HAP-1 (cell line): ENCODE data around the gene LGALSL.
A peak's percentile ranks its signal among the peaks of the same experiment; 100 is the strongest.

Source experiments
- DNase-seq, 2 experiments: peaks; one replicate each; pipeline ENCODE4 v3.0.0-alpha.2; 2016 to 2020; ENCODE audit warnings: low spot score in 2 of 2
- H3K27me3 ChIP-seq: fragments of 250-450 bp; sonication (Bioruptor Pico); 2 replicates; pipeline ENCODE4 v1.5.1; 2020; ENCODE audit warnings: low read depth, mild to moderate bottlenecking, moderate library complexity
- H3K36me3 ChIP-seq: fragments of 250-450 bp; sonication (Bioruptor Pico); replicated peaks from 2 replicates; pipeline ENCODE4 v1.5.1; 2020; ENCODE audit warnings: mild to moderate bottlenecking
- H3K4me1 ChIP-seq: fragments of 250-450 bp; sonication (Bioruptor Pico); 2 replicates; pipeline ENCODE4 v1.5.1; 2020; ENCODE audit warnings: mild to moderate bottlenecking
- H3K4me3 ChIP-seq: fragments of 250-450 bp; sonication (Bioruptor Pico); 2 replicates; pipeline ENCODE4 v1.5.1; 2020; ENCODE audit warnings: mild to moderate bottlenecking, moderate library complexity
- H3K9me3 ChIP-seq: fragments of 250-450 bp; sonication (Bioruptor Pico); 2 replicates; pipeline ENCODE4 v1.5.1; 2020; ENCODE audit warnings: mild to moderate bottlenecking, moderate library complexity
- in situ Hi-C: fragments of 300-500 bp; cut with MboI; formaldehyde crosslinking; loops from 3 replicates; pipeline ENCODE4 v1.14.3; 2020; ENCODE audit warnings: low sequenced_read_pairs, inconsistent platforms, mixed read lengths

LGALSL gene

DNA sequence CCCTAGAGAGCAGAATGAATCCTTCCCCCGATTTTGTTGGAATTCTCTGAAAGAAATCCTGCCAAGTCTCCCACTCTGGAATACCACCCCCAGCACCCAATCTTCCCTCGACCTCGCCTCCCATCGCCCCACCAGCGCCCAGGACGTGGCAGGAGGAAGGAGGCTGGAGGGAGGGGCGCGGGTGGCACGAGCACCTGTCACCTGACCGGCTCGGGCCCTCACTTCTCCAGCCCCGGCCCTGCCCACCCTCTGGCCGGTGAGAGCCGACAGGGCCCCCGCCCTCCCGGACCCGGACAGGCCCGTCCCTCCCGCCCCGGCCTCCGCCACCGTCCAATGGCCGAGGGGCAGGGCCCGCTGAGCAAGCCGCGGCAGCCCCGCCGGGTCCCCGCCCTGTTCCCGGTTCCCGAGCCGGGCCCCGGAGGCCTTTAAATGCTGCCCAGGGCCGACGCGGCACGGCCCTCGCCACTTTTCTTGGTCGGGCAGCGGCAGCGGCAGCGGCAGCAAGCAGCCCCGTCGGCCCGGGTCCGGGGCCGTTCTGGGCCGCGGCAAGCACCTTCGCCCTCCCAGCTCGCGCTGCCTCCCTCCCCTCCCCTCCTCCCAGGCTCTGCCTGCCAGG is at the start of gene LGALSL:
LGALSL (plus strand) TSS at position 393 of the 616 bp plus-strand sequence. CDS start 384 bp downstream, outside the sequence.
- DNase-seq, result peak; percentile 61 to 83
- Histone ChIP-seq H3K4me3 (peak within 1 kb of the TSS; percentile 70), H3K9me3 (no peaks in the 10 kb centered on the region), H3K36me3 (peaks cover 37% of the 10 kb centered on the region), H3K4me1 (peaks cover 68% of the 10 kb centered on the region), H3K27me3 (no peaks in the 10 kb centered on the region)
- in situ Hi-C loops, result no loop called here

DNA sequence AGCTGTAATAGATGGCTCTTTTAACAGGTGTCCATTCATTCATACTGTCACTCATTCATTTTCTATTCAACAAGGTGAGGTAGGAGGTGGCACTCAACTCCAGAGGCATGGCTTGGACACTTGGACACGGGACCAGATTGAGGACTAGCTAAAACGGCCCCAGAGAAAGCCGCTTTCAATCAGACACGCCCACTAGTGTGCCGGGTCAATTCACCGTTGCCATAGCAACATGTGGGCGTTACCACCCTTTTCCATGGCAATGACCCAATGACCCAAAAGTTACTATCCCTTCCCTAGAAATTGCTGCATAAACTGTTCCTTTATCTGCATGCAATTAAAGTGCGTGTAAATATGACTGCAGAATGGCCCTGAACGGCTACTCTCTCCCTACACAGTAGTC is 49.2 kb upstream of the LGALSL start:
- Histone ChIP-seq H3K4me1 (peaks cover 13% of the 10 kb centered on the region), H3K27me3 (no peaks in the 10 kb centered on the region), H3K9me3 (no peaks in the 10 kb centered on the region), H3K4me3 (no peak overlapping the region), H3K36me3 (no peaks in the 10 kb centered on the region)
- in situ Hi-C loops, result no loop called here
- DNase-seq, result peak; percentile 22 to 73

DNA sequence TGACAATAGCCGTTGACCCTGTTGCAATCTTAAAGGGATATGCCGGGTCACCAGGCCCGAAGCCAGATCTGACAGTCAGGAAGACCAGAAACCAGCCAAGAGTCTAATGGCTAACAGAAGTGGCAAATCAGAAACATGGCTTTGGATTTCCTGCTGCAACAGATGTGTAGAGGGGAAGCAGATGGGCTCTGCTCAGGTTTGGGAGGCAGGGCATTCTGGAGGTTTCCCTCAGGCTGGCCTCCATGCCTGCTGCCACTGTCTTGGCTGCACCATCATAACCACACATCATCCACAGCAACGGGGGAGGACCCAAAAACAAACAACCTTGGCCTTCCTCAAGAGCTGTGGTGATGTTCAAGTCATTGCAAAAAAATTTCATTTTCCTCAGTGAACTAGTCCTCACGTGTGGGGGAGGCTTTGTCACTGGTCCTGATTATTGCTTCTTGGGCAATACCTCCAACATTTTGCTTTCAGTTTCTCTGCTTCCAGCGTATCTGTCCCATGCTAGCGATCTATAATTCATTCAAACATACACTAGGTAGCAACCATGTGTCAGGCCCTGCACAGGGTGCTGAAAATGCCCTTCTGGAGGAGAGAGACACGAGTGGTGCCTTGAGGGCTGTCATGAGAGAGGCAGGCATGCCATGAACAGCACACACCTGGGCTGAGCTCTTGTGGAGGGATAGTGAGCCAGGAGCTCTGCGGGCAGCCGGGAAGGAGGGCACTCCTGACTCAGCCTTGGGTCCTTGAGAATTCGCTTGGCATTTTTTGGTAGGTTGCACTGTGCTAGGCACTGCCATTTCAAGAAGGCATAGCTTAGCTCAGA is 48.2 kb upstream of the LGALSL start:
- no peaks in the 10 kb centered on the region for H3K9me3 ChIP-seq
- no peaks in the 10 kb centered on the region for H3K27me3 ChIP-seq
- in situ Hi-C loops, result no loop called here
- H3K4me1 ChIP-seq, result peaks cover 13% of the 10 kb centered on the region
- no peaks in the 10 kb centered on the region for H3K36me3 ChIP-seq
- H3K4me3 ChIP-seq, result no peak overlapping the region
- DNase-seq, result no peak

DNA sequence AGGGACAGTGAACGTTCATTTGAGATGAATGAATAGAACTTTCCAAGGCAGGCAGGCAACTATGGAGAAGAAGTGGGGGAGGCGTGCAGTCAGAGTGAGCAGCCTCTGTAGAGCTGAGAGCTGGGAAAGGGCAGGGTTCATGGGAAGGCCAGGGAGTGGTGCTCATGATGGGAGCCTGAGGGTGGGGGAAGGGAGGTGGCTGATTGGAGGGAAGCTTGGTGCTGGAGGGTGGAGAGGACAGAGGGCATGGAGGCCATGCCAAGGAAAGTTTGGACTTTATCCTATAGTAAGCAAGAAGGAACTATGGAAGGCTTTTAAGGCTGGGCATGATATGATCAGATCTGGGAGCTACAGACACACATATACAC is 47.6 kb upstream of the LGALSL start:
- peaks cover 5% of the 10 kb centered on the region for H3K27me3 ChIP-seq
- in situ Hi-C loops, result no loop called here
- no peak for DNase-seq
- peaks cover 13% of the 10 kb centered on the region for H3K4me1 ChIP-seq
- no peaks in the 10 kb centered on the region for H3K9me3 ChIP-seq
- no peaks in the 10 kb centered on the region for H3K36me3 ChIP-seq
- H3K4me3 ChIP-seq, result no peak overlapping the region

DNA sequence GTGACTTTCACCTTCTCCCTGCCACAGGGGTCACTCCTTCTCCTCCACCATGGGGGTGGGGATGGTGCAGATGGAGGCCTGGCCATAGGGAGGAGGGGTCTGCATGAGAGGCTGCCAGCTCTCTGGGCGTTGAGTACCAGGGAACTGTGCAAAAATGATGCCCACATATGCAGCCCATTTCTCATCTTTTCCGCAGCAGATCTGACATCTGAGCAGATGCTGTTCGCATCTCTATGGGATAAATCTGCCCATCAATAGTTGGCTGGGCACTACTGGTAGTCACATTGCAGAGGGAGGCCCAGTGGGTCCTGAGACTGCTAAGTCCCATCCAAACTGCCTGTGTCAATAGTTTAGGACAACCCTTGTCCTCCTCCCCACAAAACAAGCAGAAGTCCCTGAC is 45.9 kb upstream of the LGALSL start:
- DNase-seq, result no peak
- Histone ChIP-seq H3K4me1 (peaks cover 13% of the 10 kb centered on the region), H3K9me3 (no peaks in the 10 kb centered on the region), H3K4me3 (no peak overlapping the region), H3K27me3 (peaks cover 15% of the 10 kb centered on the region), H3K36me3 (no peaks in the 10 kb centered on the region)
- in situ Hi-C loops, result no loop called here

DNA sequence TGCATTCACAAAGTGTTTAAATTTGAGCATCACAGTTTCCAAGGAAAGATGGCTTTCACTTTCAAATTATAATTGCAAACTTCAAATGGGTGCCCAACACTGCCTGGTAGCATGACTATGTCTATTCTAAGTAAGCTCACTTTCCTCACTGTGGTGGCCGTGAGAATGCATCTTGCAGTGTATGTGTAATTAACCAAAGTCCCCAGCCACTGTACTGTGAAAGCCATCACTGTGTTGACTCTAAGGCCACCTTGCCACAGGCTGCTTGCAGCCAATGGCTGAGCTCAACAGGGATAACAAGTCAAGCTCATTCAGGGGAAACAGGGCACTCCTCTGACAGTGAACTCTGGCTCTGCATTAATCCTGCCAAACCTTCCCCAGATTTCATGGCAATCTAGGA is 43.3 kb upstream of the LGALSL start:
- no peaks in the 10 kb centered on the region for H3K9me3 ChIP-seq
- DNase-seq, result no peak
- in situ Hi-C loops, result no loop called here

DNA sequence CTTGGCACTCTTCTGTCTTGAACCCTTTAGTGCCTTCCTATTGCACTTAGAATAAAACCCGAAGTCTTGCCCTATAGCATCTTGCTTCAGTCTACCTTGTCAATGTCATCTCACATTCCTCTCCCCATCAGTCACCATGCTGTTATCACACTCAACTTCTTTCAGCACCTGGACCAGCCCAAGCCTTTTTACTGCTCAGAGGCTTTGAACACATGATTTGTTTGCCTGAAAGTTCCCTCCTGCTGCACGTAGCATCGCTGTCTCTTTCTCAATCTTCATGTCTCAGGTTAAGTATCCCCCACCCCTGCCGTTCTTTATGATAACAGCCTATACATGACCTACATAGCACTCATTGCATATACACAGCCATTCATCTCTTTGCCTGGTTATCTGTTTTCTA is 41.3 kb upstream of the LGALSL start:
- Histone ChIP-seq H3K36me3 (no peaks in the 10 kb centered on the region), H3K4me1 (no peaks in the 10 kb centered on the region), H3K27me3 (peaks cover 16% of the 10 kb centered on the region), H3K9me3 (no peaks in the 10 kb centered on the region), H3K4me3 (no peak overlapping the region)
- in situ Hi-C loops, result no loop called here
- DNase-seq, result no peak

More for the DNA sequence above, 43.3 kb upstream of the LGALSL start:
- no peaks in the 10 kb centered on the region for H3K36me3 ChIP-seq
- no peak overlapping the region for H3K4me3 ChIP-seq
- no peaks in the 10 kb centered on the region for H3K4me1 ChIP-seq
- peaks cover 16% of the 10 kb centered on the region for H3K27me3 ChIP-seq

DNA sequence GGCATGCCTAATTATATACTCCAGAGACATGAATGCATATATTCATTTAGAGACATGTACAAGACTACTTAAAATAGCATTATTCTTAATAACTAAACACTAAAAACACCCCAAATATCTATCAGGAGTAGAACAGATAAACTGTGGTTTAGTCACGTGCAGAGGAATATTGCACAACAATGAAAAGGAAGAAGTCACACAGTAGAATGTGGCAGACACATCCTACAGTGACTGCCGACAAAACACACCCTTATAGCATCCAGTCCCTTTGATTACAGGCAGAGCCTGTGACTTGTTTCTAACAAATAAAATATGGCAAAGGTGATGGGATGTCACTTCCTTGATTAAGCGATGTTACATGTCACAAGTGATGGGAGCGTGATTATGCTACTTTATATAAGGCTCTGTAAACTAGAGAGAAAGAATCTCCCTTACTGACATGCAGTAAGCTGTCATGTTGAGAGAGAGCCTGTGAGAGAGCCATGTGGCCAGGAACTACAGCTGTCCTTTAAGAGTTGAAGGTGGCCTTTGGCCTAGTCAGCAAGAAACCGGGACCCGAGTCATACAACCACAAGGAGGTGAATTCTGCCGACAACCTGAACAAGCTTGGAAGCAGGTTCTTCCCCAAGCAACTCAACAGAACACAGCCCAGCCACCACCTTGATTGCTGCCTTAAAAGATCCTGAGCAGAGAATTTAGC is 39.1 kb upstream of the LGALSL start:
- H3K9me3 ChIP-seq, result no peaks in the 10 kb centered on the region
- in situ Hi-C loops, result no loop called here
- no peaks in the 10 kb centered on the region for H3K4me1 ChIP-seq
- H3K27me3 ChIP-seq, result peaks cover 16% of the 10 kb centered on the region
- H3K36me3 ChIP-seq, result no peaks in the 10 kb centered on the region
- no peak for DNase-seq
- H3K4me3 ChIP-seq, result no peak overlapping the region

DNA sequence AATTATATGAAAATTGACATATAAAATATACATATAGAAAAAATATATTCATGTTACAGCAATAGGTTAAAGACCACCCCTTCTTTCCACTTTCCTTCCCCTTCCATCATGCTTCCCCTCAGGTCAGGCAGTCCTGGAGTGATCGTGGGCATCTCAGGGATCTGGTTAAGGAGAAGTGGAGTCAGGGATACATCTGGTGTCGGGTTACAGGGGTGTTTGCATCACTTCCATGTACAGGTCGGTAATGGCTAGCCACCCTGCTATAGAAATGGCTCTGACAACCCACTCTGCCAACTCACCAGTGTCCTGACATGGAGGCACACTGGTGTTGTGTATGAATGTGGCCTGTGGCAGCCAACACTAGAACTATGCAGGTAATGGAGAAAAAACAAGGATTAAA is 36.3 kb upstream of the LGALSL start:
- in situ Hi-C loops, result no loop called here
- Histone ChIP-seq H3K4me1 (no peaks in the 10 kb centered on the region), H3K4me3 (no peak overlapping the region), H3K36me3 (no peaks in the 10 kb centered on the region), H3K9me3 (no peaks in the 10 kb centered on the region), H3K27me3 (peaks cover 3% of the 10 kb centered on the region; the same call in 1 of the 2 replicates)
- no peak for DNase-seq

DNA sequence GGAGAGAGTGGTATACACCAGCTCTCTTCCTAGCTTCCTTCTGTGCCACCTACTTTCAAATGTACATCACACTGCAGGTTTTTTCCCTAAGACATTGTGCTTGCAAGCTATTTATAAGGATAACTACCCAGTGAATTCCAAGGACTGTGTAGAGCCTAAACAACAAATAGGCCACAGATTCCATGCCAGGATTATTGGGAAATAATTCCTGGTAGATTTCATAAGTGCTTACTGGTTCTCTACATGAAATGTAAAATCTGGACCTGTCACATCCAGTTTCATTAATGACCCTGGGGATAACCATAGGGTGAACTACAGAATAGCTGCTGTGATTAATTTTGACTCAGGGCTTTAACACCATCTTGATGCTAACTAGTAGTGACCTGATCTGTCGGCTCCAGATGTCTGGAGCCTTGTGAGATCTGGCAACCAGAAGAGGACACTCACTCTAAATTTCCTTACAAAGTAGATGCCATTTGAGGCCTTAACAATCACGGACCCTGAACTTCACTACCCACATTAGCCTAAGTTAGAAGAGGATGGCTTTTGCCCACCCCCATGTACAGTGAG is 34.3 kb upstream of the LGALSL start:
- Histone ChIP-seq H3K4me1 (no peaks in the 10 kb centered on the region), H3K4me3 (no peak overlapping the region), H3K27me3 (no peaks in the 10 kb centered on the region), H3K9me3 (no peaks in the 10 kb centered on the region), H3K36me3 (no peaks in the 10 kb centered on the region)
- DNase-seq, result no peak
- in situ Hi-C loops, result no loop called here

DNA sequence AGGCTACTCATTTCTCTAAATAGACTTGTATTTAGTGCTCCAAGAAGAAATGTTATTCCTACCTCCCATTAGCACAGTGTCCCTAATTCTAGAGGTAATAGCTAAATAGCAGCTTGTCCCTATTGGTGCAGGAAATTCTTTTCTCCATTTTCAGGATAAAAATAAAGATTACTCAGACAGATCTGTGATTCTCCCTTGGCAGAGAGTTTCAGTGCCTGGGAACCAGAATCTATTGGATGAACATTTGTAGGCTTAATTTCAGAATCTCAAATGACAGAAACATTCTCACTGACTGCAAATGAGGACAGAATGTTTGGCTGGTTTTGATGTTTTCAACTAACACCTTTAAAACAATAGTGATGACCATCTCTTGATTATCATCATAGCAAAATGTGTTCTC is 33.3 kb upstream of the LGALSL start:
- in situ Hi-C loops, result no loop called here

DNA sequence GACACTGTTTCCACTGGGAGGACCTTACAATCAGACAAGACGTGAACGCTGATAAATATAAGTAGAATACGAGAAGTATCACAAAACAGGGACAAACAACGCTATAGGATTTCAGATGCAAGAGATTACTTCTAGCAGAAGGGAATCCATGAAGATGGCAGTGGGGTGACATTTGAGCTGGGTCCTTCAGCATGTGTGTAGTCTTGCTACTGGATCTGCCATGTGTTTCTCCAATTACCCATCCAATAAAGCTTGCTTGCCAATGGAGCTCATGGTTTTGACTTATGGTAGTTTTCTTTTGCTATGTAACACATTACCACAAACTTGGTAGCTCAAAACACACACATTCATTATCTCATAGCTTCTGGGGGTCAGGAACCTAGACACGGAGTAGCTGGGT is 32.8 kb upstream of the LGALSL start:
- DNase-seq, result no peak
- no peaks in the 10 kb centered on the region for H3K27me3 ChIP-seq
- peaks cover 3% of the 10 kb centered on the region; the same call in 1 of the 2 replicates for H3K4me1 ChIP-seq
- H3K36me3 ChIP-seq, result no peaks in the 10 kb centered on the region
- H3K9me3 ChIP-seq, result no peaks in the 10 kb centered on the region
- in situ Hi-C loops, result no loop called here
- H3K4me3 ChIP-seq, result no peak overlapping the region

More for the DNA sequence above, 33.3 kb upstream of the LGALSL start:
- Histone ChIP-seq H3K4me1 (no peaks in the 10 kb centered on the region), H3K36me3 (no peaks in the 10 kb centered on the region), H3K9me3 (no peaks in the 10 kb centered on the region), H3K27me3 (no peaks in the 10 kb centered on the region), H3K4me3 (no peak overlapping the region)
- DNase-seq, result no peak

DNA sequence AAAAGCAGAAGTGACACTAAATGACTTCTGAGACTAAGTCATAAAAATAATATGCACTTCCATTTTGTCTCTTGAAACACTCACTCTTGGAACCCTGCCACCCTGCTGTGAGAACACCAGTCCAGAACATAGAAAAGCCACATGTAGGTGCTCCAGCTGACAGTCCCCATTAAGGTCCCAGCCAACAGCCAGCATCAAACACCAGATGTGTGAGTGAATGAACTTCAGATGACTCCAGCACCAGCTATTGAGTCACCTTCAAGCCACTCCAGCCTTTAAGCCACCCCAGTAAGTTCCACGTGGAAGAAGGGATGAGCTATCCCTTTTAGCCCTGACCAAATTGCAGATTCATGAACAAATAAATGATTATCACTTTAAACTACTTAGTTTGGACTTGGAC is 31.5 kb upstream of the LGALSL start:
- Histone ChIP-seq H3K4me1 (peaks cover 8% of the 10 kb centered on the region), H3K36me3 (no peaks in the 10 kb centered on the region), H3K4me3 (no peak overlapping the region), H3K9me3 (no peaks in the 10 kb centered on the region), H3K27me3 (no peaks in the 10 kb centered on the region)
- in situ Hi-C loops, result no loop called here
- DNase-seq, result no peak

DNA sequence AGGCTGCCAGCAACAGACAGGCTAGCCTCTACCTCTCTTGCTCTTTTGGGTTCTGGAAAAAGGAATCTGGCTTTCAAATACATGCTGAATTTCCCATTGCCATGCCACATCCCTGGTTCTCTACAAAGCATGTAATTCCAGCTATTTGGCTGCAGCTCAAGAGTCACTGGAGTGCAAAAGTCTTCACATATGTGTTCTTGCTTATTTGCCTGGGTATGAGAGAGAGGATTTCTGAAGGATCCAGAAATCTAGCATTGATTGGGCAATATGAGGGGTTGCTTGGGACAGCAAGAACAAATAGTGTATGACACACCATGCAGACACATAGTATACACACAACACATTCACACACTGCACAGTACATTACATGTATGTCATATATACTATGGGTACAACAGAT is 30.7 kb upstream of the LGALSL start:
- no peak overlapping the region for H3K4me3 ChIP-seq
- peaks cover 8% of the 10 kb centered on the region for H3K4me1 ChIP-seq
- no peak for DNase-seq
- H3K27me3 ChIP-seq, result no peaks in the 10 kb centered on the region
- in situ Hi-C loops, result no loop called here
- no peaks in the 10 kb centered on the region for H3K36me3 ChIP-seq
- no peaks in the 10 kb centered on the region for H3K9me3 ChIP-seq
